DND-41 (cell line): ENCODE results near the gene ARF3.

ENCODE experiments used
- ATAC-seq: fragments of 200-7000 bp; cut with Tn5 transposase; 3 replicates; pipeline ENCODE4 v1.9.1; 2021; ENCODE audit warnings: low read depth; ENCODE audit not compliant: insufficient read depth
- DNase-seq: peaks from one replicate; pipeline ENCODE4 v3.0.0-alpha.2; 2020
- H2AFZ ChIP-seq: 2 replicates; pipeline ENCODE4 v1.6.0; 2012; ENCODE audit warnings: low read depth, low read length
- H3K27ac ChIP-seq: 2 replicates; pipeline ENCODE4 v1.5.1; 2012; ENCODE audit warnings: low read length, inconsistent platforms
- H3K27me3 ChIP-seq: fragments of 200-600 bp; sonication (generic); 2 replicates; pipeline ENCODE4 v1.6.0; 2012; ENCODE audit warnings: low read length, mild to moderate bottlenecking, inconsistent platforms; ENCODE audit not compliant: insufficient read depth, poor library complexity
- H3K36me3 ChIP-seq: 2 replicates; pipeline ENCODE4 v1.5.1; 2012; ENCODE audit warnings: low read length, inconsistent platforms; ENCODE audit not compliant: insufficient read depth
- H3K4me1 ChIP-seq: 2 replicates; pipeline ENCODE4 v1.5.1; 2012; ENCODE audit warnings: mild to moderate bottlenecking, low read length; ENCODE audit not compliant: insufficient read depth
- H3K4me2 ChIP-seq: 2 replicates; pipeline ENCODE4 v1.6.0; 2012; ENCODE audit warnings: mild to moderate bottlenecking, moderate library complexity, low read length, inconsistent platforms; ENCODE audit not compliant: insufficient read depth
- H3K4me3 ChIP-seq, 2 experiments: fragments of 200-600 bp in 1 of 2; shearing (Covaris generic) in 1 of 2; 2 replicates each; pipeline ENCODE4 v1.5.1; 2012 to 2016; ENCODE audit warnings: inconsistent platforms in 2 of 2, low read length in 2 of 2, mild to moderate bottlenecking in 2 of 2, low read depth in 1 of 2, moderate library complexity in 1 of 2
- H3K79me2 ChIP-seq: 2 replicates; pipeline ENCODE4 v1.6.0; 2012; ENCODE audit warnings: low read length, inconsistent platforms; ENCODE audit not compliant: insufficient read depth
- H3K9ac ChIP-seq: 2 replicates; pipeline ENCODE4 v1.6.0; 2012; ENCODE audit warnings: low read depth, mild to moderate bottlenecking, inconsistent platforms, low read length, moderate library complexity
- H3K9me3 ChIP-seq: 2 replicates; pipeline ENCODE4 v1.5.1; 2012; ENCODE audit warnings: low read length, moderate library complexity, mild to moderate bottlenecking, inconsistent platforms; ENCODE audit not compliant: insufficient read depth, severe bottlenecking
- H4K20me1 ChIP-seq: 2 replicates; pipeline ENCODE4 v1.6.0; 2012; ENCODE audit warnings: low read length; ENCODE audit not compliant: insufficient read depth
- CTCF ChIP-seq: IDR thresholded peaks from 2 replicates; pipeline ENCODE4 v1.5.1; 2012; ENCODE audit warnings: borderline replicate concordance, low read length, moderate library complexity, mild to moderate bottlenecking; ENCODE audit not compliant: poor library complexity, severe bottlenecking; ENCODE audit errors: extremely low read depth
- EZH2 ChIP-seq: IDR thresholded peaks from 3 replicates; pipeline ENCODE4 v1.6.1; 2012; ENCODE audit warnings: borderline replicate concordance, low read depth, mild to moderate bottlenecking, moderate library complexity, low read length, inconsistent platforms; ENCODE audit not compliant: severe bottlenecking

The ARF3 gene

GRCh38 chr12:48956279-48957140 is 777 bp downstream of the ARF3 start:
- Histone ChIP-seq H4K20me1 (peaks cover 46% of the 10 kb centered on the region; the same call in 1 of the 2 replicates), H3K27me3 (no peaks in the 10 kb centered on the region), H2AFZ (peak overlapping the region; percentile 79), H3K27ac (peak overlapping the region; percentile 77), H3K4me3 (peak overlapping the region; percentile 69 to 87), H3K4me2 (peak overlapping the region; percentile 93), H3K9ac (peak overlapping the region; percentile 77), H3K4me1 (peaks cover 33% of the 10 kb centered on the region), H3K79me2 (peaks cover 57% of the 10 kb centered on the region), H3K9me3 (no peaks in the 10 kb centered on the region), H3K36me3 (peaks cover 31% of the 10 kb centered on the region)
- TF ChIP-seq CTCF: peak; percentile 50
- no peak for TF ChIP-seq EZH2
- DNase-seq: peak; percentile 76
- peak; percentile 50 for ATAC-seq

- DNase-seq (no peak), ATAC-seq (no peak)
- H3K27ac ChIP-seq: no peak overlapping the region
- H3K4me1 ChIP-seq: peaks cover 33% of the 10 kb centered on the region
- H3K27me3 ChIP-seq: no peaks in the 10 kb centered on the region
- H3K9me3 ChIP-seq: no peaks in the 10 kb centered on the region
- peak overlapping the region in 1 of 2 experiments; percentile 87; a peak in 1 of 4 replicates for H3K4me3 ChIP-seq
- H4K20me1 ChIP-seq: peaks cover 53% of the 10 kb centered on the region
- H3K36me3 ChIP-seq: peaks cover 33% of the 10 kb centered on the region
- H3K4me2 ChIP-seq: peak overlapping the region; percentile 93; the same call in 1 of the 2 replicates
- H3K9ac ChIP-seq: no peak overlapping the region
- peaks cover 72% of the 10 kb centered on the region for H3K79me2 ChIP-seq
- TF ChIP-seq CTCF (no peak), EZH2 (no peak)
- H2AFZ ChIP-seq: no peak overlapping the region
These were observed 2.3 kb downstream of the ARF3 start for GRCh38 chr12:48954841-48955501.

- H3K9ac ChIP-seq: no peak overlapping the region
- H3K36me3 ChIP-seq: peaks cover 39% of the 10 kb centered on the region
- DNase-seq: no peak
- no peak overlapping the region for H3K4me2 ChIP-seq
- H2AFZ ChIP-seq: no peak overlapping the region
- H3K27me3 ChIP-seq: no peaks in the 10 kb centered on the region
- H3K27ac ChIP-seq: no peak overlapping the region
- no peak for TF ChIP-seq CTCF
- TF ChIP-seq EZH2: no peak
- no peaks in the 10 kb centered on the region for H3K9me3 ChIP-seq
- H4K20me1 ChIP-seq: peaks cover 59% of the 10 kb centered on the region
- peaks cover 79% of the 10 kb centered on the region for H3K79me2 ChIP-seq
- no peak overlapping the region for H3K4me3 ChIP-seq
- no peak for ATAC-seq
- peaks cover 33% of the 10 kb centered on the region for H3K4me1 ChIP-seq
These were observed 3.2 kb downstream of the ARF3 start for GRCh38 chr12:48954061-48954460.
